Suprapubic skin (tissue), 4 donors: ENCODE measurements around the gene CCL19. TPM values are rescaled to one million over a fixed set of nuclear protein-coding genes. Genes with fewer than 3 reads are reported as not detected.

ENCODE experiments used
- DNase-seq, 2 donors: peaks; one replicate each; pipeline ENCODE4 v3.0.0-alpha.2; 2019; ENCODE audit warnings: low spot score in 2 of 2
- H3K27ac ChIP-seq: fragments of 200-600 bp; sonication (generic); one replicate; pipeline ENCODE4 v1.5.1; 2019
- H3K27me3 ChIP-seq: fragments of 200-600 bp; sonication (generic); one replicate; pipeline ENCODE4 v1.5.1; 2019
- H3K36me3 ChIP-seq: fragments of 200-600 bp; sonication (generic); one replicate; pipeline ENCODE4 v1.5.1; 2019
- H3K4me1 ChIP-seq: fragments of 200-600 bp; sonication (generic); one replicate; pipeline ENCODE4 v1.5.1; 2019
- H3K4me3 ChIP-seq: fragments of 200-600 bp; sonication (generic); one replicate; pipeline ENCODE4 v1.5.1; 2019; ENCODE audit warnings: mild to moderate bottlenecking
- H3K9me3 ChIP-seq: fragments of 200-600 bp; sonication (generic); one replicate; pipeline ENCODE4 v1.5.1; 2019
- EP300 ChIP-seq: sonication (generic); formaldehyde crosslinking; IDR thresholded peaks from one replicate; pipeline ENCODE4 v1.6.1; 2017; ENCODE audit warnings: antibody characterized with exemption
- POLR2A ChIP-seq, 2 donors: fragments of 450-650 bp; IDR thresholded peaks; one replicate each; pipeline ENCODE4 v1.6.1; 2017; ENCODE audit warnings: antibody characterized with exemption in 2 of 2, mild to moderate bottlenecking in 2 of 2, moderate library complexity in 2 of 2
- POLR2AphosphoS5 ChIP-seq, 3 donors: sonication (generic); formaldehyde crosslinking; IDR thresholded peaks; one replicate each; pipeline ENCODE4 v1.6.1; 2017; ENCODE audit warnings: antibody characterized with exemption in 3 of 3
- WGBS: methylation state at CpG from one replicate; pipeline ENCODE4 v1.1.5; 2018; 5-methylcytosine and 5-hydroxymethylcytosine counted together
- total RNA-seq, 4 donors: library from RNA; depleted of rRNA; stranded (reverse); fragments of >200 nt; gene quantifications; one replicate each; pipeline ENCODE4 v1.1.0, GENCODE V29; 2016
- TF ChIP-seq, protein P1 (sequence below), 2 donors: fragments of 200-600 bp in 1 of 2; fragments of 450-650 bp in 1 of 2; sonication (generic) in 1 of 2; IDR thresholded peaks; one replicate each; pipeline ENCODE4 v1.5.1; 2016 to 2019; ENCODE audit warnings: antibody characterized with exemption in 2 of 2, mild to moderate bottlenecking in 1 of 2, moderate library complexity in 1 of 2

Gene CCL19
- total RNA-seq, 4 donors from 2014 or later, result 1.3 to 5.4 (median 3.3) TPM

DNA sequence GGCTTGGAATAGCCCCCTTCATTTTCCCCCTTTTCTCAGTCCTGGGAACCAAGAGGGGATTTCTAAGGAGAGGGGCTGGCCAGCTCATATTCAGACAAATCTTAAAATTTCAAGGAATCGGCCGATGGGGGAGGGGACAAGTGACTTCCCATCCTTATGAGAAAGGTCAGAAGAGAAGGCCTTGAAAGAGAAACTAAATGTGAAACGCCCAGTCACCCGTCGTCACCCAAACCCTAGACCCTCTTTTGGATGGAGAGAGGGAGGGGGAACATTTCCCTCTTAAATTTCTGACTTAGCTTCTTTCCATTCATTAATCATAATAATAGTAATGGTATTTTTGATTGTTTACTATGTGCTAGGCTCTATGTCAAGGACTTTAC lies 850 bp upstream of the CCL19 start:
- H3K27me3 ChIP-seq, result no peaks in the 10 kb centered on the region

DNA sequence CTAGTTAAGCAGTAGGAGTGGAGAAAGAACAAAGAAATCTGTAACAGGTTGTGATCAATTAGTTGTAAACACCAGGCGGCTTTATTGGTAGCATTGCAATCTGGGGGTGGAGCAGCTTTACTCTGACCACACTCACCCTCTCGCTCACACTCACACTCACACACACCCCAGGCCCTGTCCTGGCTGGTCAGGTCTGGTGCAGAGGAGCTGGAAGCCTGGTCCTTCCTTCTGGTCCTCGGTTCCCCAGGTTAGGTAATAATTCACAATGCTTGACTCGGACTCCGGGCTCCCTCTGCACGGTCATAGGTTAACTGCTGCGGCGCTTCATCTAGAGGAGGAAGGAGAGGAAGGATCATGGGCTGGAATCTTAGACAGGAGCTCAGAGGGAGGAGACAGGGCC lies 1.6 kb downstream of the CCL19 start:
- WGBS, result 86% methylated on average over 8 of the region's 8 CpGs
- Histone ChIP-seq H3K4me3 (no peak overlapping the region), H3K4me1 (peaks cover 14% of the 10 kb centered on the region), H3K36me3 (no peaks in the 10 kb centered on the region), H3K27ac (no peak overlapping the region), H3K9me3 (no peaks in the 10 kb centered on the region), H3K27me3 (no peaks in the 10 kb centered on the region)
- TF ChIP-seq, protein P1, sequence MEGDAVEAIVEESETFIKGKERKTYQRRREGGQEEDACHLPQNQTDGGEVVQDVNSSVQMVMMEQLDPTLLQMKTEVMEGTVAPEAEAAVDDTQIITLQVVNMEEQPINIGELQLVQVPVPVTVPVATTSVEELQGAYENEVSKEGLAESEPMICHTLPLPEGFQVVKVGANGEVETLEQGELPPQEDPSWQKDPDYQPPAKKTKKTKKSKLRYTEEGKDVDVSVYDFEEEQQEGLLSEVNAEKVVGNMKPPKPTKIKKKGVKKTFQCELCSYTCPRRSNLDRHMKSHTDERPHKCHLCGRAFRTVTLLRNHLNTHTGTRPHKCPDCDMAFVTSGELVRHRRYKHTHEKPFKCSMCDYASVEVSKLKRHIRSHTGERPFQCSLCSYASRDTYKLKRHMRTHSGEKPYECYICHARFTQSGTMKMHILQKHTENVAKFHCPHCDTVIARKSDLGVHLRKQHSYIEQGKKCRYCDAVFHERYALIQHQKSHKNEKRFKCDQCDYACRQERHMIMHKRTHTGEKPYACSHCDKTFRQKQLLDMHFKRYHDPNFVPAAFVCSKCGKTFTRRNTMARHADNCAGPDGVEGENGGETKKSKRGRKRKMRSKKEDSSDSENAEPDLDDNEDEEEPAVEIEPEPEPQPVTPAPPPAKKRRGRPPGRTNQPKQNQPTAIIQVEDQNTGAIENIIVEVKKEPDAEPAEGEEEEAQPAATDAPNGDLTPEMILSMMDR (IDR thresholded peaks at IDR 0.05), result no peak
- TF ChIP-seq POLR2AphosphoS5 (IDR thresholded peaks at IDR 0.05) (no peak), POLR2A (IDR thresholded peaks at IDR 0.05) (no peak), EP300 (no peak)
- no peak for DNase-seq

More for the DNA sequence above, 850 bp upstream of the CCL19 start:
- no peak for DNase-seq
- 85% methylated on average over 5 of the region's 5 CpGs for WGBS
- H3K9me3 ChIP-seq, result no peaks in the 10 kb centered on the region
- peaks cover 10% of the 10 kb centered on the region for H3K4me1 ChIP-seq
- H3K4me3 ChIP-seq, result no peak overlapping the region
- no peaks in the 10 kb centered on the region for H3K36me3 ChIP-seq
- TF ChIP-seq POLR2AphosphoS5 (IDR thresholded peaks at IDR 0.05), result no peak
- TF ChIP-seq POLR2A (IDR thresholded peaks at IDR 0.05), result no peak
- no peak for TF ChIP-seq EP300
- TF ChIP-seq, protein P1 (IDR thresholded peaks at IDR 0.05), result no peak
- no peak overlapping the region for H3K27ac ChIP-seq

DNA sequence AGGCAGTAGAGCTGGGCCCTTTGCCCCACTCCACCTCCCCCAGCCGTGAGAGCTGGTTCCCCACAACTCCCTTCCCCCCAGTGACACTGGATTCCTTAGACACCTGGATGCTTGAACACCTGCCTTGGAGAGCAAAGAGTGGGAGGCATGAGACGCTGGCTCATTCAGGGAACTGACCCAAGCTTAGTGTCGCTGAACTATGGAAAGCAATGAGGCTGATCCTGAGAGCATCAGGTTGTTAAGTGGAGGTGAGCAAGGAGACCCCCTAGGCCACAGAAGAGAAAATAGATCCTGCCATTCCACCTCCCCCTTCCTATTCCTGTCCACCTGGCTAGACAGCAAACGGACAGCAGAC lies 2.0 kb downstream of the CCL19 start:
- Histone ChIP-seq H3K4me3 (no peak overlapping the region), H3K27me3 (no peaks in the 10 kb centered on the region), H3K4me1 (peaks cover 14% of the 10 kb centered on the region), H3K27ac (no peak overlapping the region), H3K36me3 (no peaks in the 10 kb centered on the region), H3K9me3 (no peaks in the 10 kb centered on the region)
- DNase-seq, result no peak
- TF ChIP-seq, protein P1 (IDR thresholded peaks at IDR 0.05), result no peak
- TF ChIP-seq POLR2AphosphoS5 (IDR thresholded peaks at IDR 0.05) (no peak), EP300 (no peak), POLR2A (IDR thresholded peaks at IDR 0.05) (no peak)
- 86% methylated on average over 4 of the region's 4 CpGs for WGBS

DNA sequence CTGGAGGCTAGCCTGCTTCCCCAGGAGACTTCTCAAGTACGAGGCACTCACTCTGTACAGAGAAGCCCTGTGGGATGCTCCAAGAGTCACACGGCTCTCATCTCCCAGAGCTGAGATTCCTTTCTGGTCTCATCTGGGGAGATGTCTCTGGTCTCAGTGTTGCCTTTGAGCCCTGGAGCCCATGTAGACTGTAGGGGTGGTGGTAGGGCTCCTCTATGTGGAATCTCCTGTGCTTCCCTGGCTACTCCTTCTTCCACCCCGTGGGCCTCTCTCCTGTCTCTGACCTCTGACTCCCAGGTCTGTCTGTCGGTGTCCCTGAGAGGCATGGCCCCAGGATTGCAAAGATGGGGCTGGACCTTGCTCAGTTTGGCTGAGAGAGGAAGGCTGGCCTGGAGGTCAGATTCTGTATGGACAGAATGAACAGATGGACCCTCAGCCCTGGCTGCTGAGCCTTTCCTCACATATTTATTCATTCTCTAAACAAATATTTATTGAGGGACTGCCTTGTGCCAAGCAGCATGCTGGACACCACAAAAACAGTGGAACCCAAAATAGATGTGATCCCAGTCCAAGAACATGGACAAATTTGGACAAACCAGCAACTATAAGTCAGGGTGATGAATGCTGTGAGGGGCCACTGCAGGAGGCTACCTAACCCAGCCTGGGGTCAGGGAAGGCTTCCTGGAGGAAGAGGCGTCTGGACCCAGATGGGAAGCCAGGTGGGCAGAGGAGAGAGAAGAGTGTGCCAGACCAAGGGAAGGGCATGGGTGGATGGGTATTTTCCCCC lies 2.6 kb downstream of the CCL19 start:
- H3K36me3 ChIP-seq, result no peaks in the 10 kb centered on the region
- no peaks in the 10 kb centered on the region for H3K9me3 ChIP-seq
- TF ChIP-seq POLR2A (IDR thresholded peaks at IDR 0.05) (no peak), POLR2AphosphoS5 (IDR thresholded peaks at IDR 0.05) (no peak), EP300 (no peak)
- TF ChIP-seq, protein P1 (IDR thresholded peaks at IDR 0.05), result no peak
- 76% methylated on average over 5 of the region's 5 CpGs for WGBS
- H3K4me1 ChIP-seq, result peaks cover 14% of the 10 kb centered on the region
- no peak overlapping the region for H3K27ac ChIP-seq
- no peaks in the 10 kb centered on the region for H3K27me3 ChIP-seq
- no peak overlapping the region for H3K4me3 ChIP-seq
- DNase-seq, result no peak

DNA sequence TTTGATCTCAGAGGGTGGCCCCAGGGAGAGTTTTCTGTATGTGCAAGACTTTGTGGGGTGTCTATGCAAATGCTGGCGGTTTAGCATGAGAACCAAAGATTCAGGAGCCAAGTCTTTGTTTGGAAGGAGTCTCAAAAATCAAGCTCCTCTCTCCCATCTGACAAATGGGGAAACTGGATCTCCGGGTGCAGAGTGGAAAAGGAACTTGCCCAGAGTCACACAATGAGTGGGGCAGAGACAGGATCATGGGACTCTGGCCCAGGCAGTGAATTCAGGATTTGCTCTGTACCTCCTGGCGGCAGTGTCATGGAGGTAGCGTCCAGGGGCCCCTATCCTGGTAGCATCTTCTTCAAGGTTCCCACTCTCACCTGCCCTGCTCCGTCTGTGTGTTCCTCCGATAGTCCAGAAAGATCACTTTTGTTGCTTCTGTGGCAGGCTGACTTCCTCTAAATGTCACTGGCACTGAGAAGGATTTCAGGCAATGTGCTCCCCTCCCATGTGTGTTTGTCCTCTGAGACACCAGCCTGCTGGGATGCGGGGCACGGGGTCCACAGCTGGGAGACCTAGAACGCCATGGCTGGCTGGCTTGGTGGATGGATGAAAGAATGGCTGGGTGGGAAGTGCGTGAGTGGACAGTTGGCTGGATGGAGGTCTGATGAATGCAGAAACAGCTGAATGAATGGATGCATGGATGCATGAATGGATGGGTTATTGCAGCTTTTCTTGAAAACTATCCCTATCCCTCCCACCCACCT lies 3.6 kb downstream of the CCL19 start:
- no peak for DNase-seq

More for the DNA sequence above, 3.6 kb downstream of the CCL19 start:
- Histone ChIP-seq H3K4me3 (no peak overlapping the region), H3K9me3 (no peaks in the 10 kb centered on the region), H3K4me1 (peaks cover 14% of the 10 kb centered on the region), H3K27me3 (no peaks in the 10 kb centered on the region), H3K36me3 (no peaks in the 10 kb centered on the region), H3K27ac (no peak overlapping the region)
- TF ChIP-seq, protein P1 (IDR thresholded peaks at IDR 0.05), result no peak
- TF ChIP-seq EP300 (no peak), POLR2A (IDR thresholded peaks at IDR 0.05) (no peak), POLR2AphosphoS5 (IDR thresholded peaks at IDR 0.05) (no peak)
- 73% methylated on average over 10 of the region's 10 CpGs for WGBS
